ENCODE measurements around the gene GOSR2.

GRCh38 chr17:46942441-46943217, 19.7 kb downstream of the GOSR2 start:
- TF ChIP-seq CTCF (conservative IDR thresholded peaks at IDR 0.05 in 1 of 2, IDR thresholded peaks at IDR 0.05 in 1 of 2; ENCODE audit: low read depth in 1 of 2, low read length in 2 of 2), result peak; percentile 94 to 99
- TF ChIP-seq EZH2 (IDR thresholded peaks at IDR 0.05; ENCODE audit: low read length, missing control alignments), result no peak

Measured in fibroblast of lung (primary cell).